ENCODE measurements around the gene RASGEF1C. TPM values are rescaled to one million over a fixed set of nuclear protein-coding genes. Genes with fewer than 3 reads are reported as not detected.

The RASGEF1C gene
- polyA plus RNA-seq, 3 donors, result not detected

DNA sequence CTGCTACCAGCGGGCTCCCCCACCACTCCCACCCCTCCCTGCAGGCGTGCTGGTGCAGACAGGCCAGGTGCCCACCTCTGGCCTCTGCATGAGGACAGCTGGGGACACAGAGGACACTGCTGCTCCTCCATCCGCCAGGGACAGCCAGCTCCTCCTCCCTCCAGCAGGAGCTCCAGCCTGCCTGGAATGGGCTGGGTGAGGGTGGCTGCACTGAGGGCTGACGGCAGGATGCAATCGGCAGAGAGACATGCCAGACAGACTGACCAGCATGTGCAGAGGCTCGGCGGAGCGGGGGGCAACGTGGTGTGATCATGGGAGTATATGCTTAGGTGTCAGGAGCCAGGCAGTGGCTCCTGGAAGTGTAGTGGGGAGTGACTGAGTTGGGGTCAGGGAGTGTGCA, 68.4 kb downstream of the RASGEF1C start:
- Histone ChIP-seq H4K20me1 (ENCODE audit: insufficient read depth, low read length) (no peaks in the 10 kb centered on the region), H3K79me2 (ENCODE audit: insufficient read depth, low read length) (no peaks in the 10 kb centered on the region), H3K36me3 (replicated peaks in 1 of 2; ENCODE audit: control insufficient read depth in 1 of 2, insufficient read depth in 2 of 2, low read length in 2 of 2) (no peaks in the 10 kb centered on the region), H3K27ac (ENCODE audit: low read depth in 1 of 2, low read length in 2 of 2) (no peak overlapping the region), H3K27me3 (ENCODE audit: control insufficient read depth in 2 of 2, insufficient read depth in 2 of 2, low read length in 2 of 2) (no peaks in the 10 kb centered on the region), H3K4me1 (ENCODE audit: control insufficient read depth in 1 of 2, insufficient read depth in 2 of 2, low read length in 2 of 2) (peaks cover 0 to under 1% of the 10 kb centered on the region in 2 donors), H3K4me3 (replicated peaks in 1 of 3; ENCODE audit: low read depth in 2 of 3, low read length in 3 of 3) (no peak overlapping the region), H3K4me2 (replicated peaks; ENCODE audit: extremely low read depth, low read length, poor library complexity, severe bottlenecking) (no peak overlapping the region), H2AFZ (ENCODE audit: insufficient read depth, low read depth, low read length, poor library complexity, severe bottlenecking) (no peak overlapping the region), H3K9ac (ENCODE audit: insufficient read depth, low read length, poor library complexity, severe bottlenecking) (no peak overlapping the region), H3K9me3 (replicated peaks in 1 of 2; ENCODE audit: control insufficient read depth in 1 of 2, insufficient read depth in 1 of 2, low read length in 2 of 2) (no peaks in the 10 kb centered on the region)
- Mint-ChIP-seq H3K27me3 (ENCODE audit: low read depth in 3 of 3) (peaks cover 2 to 8% (median 3%) of the 10 kb centered on the region in 3 donors), H3K4me3 (no peak overlapping the region), H3K9me3 (peaks cover 0 to 3% (median under 1%) of the 10 kb centered on the region in 7 donors), H3K4me1 (peaks cover under 1% of the 10 kb centered on the region), H3K36me3 (no peaks in the 10 kb centered on the region), H3K27ac (no peak overlapping the region)
- intact Hi-C loops (cut with micrococcal nuclease), result no loop called here
- WGBS (ENCODE audit: insufficient coverage), result 81% methylated on average over 8 of the region's 9 CpGs
- TF ChIP-seq, protein P1, sequence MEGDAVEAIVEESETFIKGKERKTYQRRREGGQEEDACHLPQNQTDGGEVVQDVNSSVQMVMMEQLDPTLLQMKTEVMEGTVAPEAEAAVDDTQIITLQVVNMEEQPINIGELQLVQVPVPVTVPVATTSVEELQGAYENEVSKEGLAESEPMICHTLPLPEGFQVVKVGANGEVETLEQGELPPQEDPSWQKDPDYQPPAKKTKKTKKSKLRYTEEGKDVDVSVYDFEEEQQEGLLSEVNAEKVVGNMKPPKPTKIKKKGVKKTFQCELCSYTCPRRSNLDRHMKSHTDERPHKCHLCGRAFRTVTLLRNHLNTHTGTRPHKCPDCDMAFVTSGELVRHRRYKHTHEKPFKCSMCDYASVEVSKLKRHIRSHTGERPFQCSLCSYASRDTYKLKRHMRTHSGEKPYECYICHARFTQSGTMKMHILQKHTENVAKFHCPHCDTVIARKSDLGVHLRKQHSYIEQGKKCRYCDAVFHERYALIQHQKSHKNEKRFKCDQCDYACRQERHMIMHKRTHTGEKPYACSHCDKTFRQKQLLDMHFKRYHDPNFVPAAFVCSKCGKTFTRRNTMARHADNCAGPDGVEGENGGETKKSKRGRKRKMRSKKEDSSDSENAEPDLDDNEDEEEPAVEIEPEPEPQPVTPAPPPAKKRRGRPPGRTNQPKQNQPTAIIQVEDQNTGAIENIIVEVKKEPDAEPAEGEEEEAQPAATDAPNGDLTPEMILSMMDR (IDR thresholded peaks at IDR 0.05), result no peak
- peak in 1 of 3 donors; percentile 2 for DNase-seq

DNA sequence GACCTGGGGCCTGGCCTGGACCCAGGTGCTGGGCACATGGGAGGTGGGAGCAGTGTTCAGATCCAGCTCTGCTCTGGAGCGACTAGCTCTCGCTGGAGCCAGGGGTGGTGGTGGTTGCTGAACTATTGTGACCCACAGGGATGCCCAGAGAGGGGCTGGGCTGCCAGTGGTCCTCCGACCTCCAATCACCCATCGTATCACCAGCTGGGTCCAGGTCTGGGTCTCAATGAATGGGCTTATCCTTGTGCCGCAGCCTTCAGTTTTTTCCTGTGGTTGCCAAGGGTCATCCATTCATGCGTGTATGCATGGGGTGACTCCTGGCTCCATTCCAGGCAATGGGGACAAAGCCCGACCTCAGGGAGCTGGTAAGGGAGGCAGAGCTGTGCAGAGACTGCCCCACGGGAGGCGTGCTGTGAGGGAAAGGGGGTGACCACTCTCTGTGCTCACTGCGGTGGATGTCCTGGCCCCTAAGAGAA, 68.9 kb downstream of the RASGEF1C start:
- Mint-ChIP-seq H3K27me3 (ENCODE audit: low read depth in 3 of 3) (peaks cover 3 to 8% (median 4%) of the 10 kb centered on the region in 3 donors), H3K27ac (no peak overlapping the region), H3K36me3 (no peaks in the 10 kb centered on the region), H3K4me1 (peaks cover 5% of the 10 kb centered on the region), H3K9me3 (peaks cover 0 to 1% (median 0%) of the 10 kb centered on the region in 7 donors), H3K4me3 (no peak overlapping the region)
- Histone ChIP-seq H2AFZ (ENCODE audit: insufficient read depth, low read depth, low read length, poor library complexity, severe bottlenecking) (no peak overlapping the region), H3K27ac (ENCODE audit: low read depth in 1 of 2, low read length in 2 of 2) (no peak overlapping the region), H3K9ac (ENCODE audit: insufficient read depth, low read length, poor library complexity, severe bottlenecking) (no peak overlapping the region), H3K4me2 (replicated peaks; ENCODE audit: extremely low read depth, low read length, poor library complexity, severe bottlenecking) (no peak overlapping the region), H3K4me3 (replicated peaks in 1 of 3; ENCODE audit: low read depth in 2 of 3, low read length in 3 of 3) (no peak overlapping the region), H3K9me3 (replicated peaks in 1 of 2; ENCODE audit: control insufficient read depth in 1 of 2, insufficient read depth in 1 of 2, low read length in 2 of 2) (no peaks in the 10 kb centered on the region), H4K20me1 (ENCODE audit: insufficient read depth, low read length) (no peaks in the 10 kb centered on the region), H3K4me1 (ENCODE audit: control insufficient read depth in 1 of 2, insufficient read depth in 2 of 2, low read length in 2 of 2) (peaks cover 3 to 5% of the 10 kb centered on the region in 2 donors), H3K36me3 (replicated peaks in 1 of 2; ENCODE audit: control insufficient read depth in 1 of 2, insufficient read depth in 2 of 2, low read length in 2 of 2) (no peaks in the 10 kb centered on the region), H3K79me2 (ENCODE audit: insufficient read depth, low read length) (no peaks in the 10 kb centered on the region), H3K27me3 (ENCODE audit: control insufficient read depth in 2 of 2, insufficient read depth in 2 of 2, low read length in 2 of 2) (no peaks in the 10 kb centered on the region)
- peak in 1 of 3 donors; percentile 1 for DNase-seq
- intact Hi-C loops (cut with micrococcal nuclease), result no loop called here
- 96% methylated on average over 6 of the region's 10 CpGs for WGBS (ENCODE audit: insufficient coverage)
- TF ChIP-seq, protein P1 (IDR thresholded peaks at IDR 0.05), result no peak
